HuH-7 (cell line): Measurements from ENCODE around the gene SLC39A1.
"Not testable (repeated sequence)": the region's sequence is repeated elsewhere in the genome, so short reads cannot be mapped to it uniquely, and the experiment has no call there.

ENCODE experiments used
- DNase-seq: peaks from one replicate; pipeline ENCODE4 v3.0.0; 2011; ENCODE audit warnings: low spot score

SLC39A1 gene

GRCh38 chr1:153929426-153929825 lies 33.9 kb downstream of the SLC39A1 start:
- DNase-seq: peak; percentile 3

- peak; percentile 8 for DNase-seq
Observed at GRCh38 chr1:153928791-153929341, 34.5 kb downstream of the SLC39A1 start.

- DNase-seq: peak; percentile 2
Observed at GRCh38 chr1:153928245-153928644, 35.1 kb downstream of the SLC39A1 start.

GRCh38 chr1:153926405-153926804 lies 36.9 kb downstream of the SLC39A1 start:
- no peak for DNase-seq

- DNase-seq: peak; percentile 99
Observed at GRCh38 chr1:153922972-153923925, 40.1 kb downstream of the SLC39A1 start, which contains the start of gene GATAD2B. Gene GATAD2B, minus strand, starts transcription at chr1:153922972. Its CDS starts 94,625 bp downstream, at chr1:153828347.

- DNase-seq: peak; percentile 71
Observed at GRCh38 chr1:153922076-153922971, 41.0 kb downstream of the SLC39A1 start.

GRCh38 chr1:153921803-153922075 lies 41.6 kb downstream of the SLC39A1 start:
- peak; percentile 6 for DNase-seq

- DNase-seq: no peak
Observed at GRCh38 chr1:153921080-153921802, 42.1 kb downstream of the SLC39A1 start.

GRCh38 chr1:153919876-153920852 lies 43.2 kb downstream of the SLC39A1 start:
- DNase-seq: no peak

GRCh38 chr1:153916297-153916696 lies 47.0 kb downstream of the SLC39A1 start:
- DNase-seq: no peak

- no peak for DNase-seq
Observed at GRCh38 chr1:153912349-153912748, 51.0 kb downstream of the SLC39A1 start.

- not testable (repeated sequence) for DNase-seq
Observed at GRCh38 chr1:153910560-153910959, 52.8 kb downstream of the SLC39A1 start.
